WERI-Rb-1 (cell line): ENCODE data around the gene WNT7B.

Source experiments
- DNase-seq: peaks from one replicate; pipeline ENCODE4 v3.0.0-alpha.2; 2020
- H3K27ac ChIP-seq: fragments of 250-450 bp; sonication (Bioruptor Pico); 2 replicates; pipeline ENCODE4 v1.5.1; 2020; ENCODE audit warnings: mild to moderate bottlenecking, moderate library complexity
- H3K27me3 ChIP-seq: fragments of 250-450 bp; sonication (Bioruptor Pico); 2 replicates; pipeline ENCODE4 v1.5.1; 2021; ENCODE audit warnings: mild to moderate bottlenecking, low read depth, moderate library complexity; ENCODE audit not compliant: insufficient read depth, severe bottlenecking
- H3K36me3 ChIP-seq: fragments of 250-450 bp; sonication (Bioruptor Pico); 2 replicates; pipeline ENCODE4 v1.5.1; 2020; ENCODE audit warnings: mild to moderate bottlenecking, moderate library complexity
- H3K4me3 ChIP-seq: 2 replicates; pipeline ENCODE4 v1.5.1; 2011; ENCODE audit warnings: low read depth, mild to moderate bottlenecking, control low read depth, low read length
- H3K9me3 ChIP-seq: fragments of 250-450 bp; sonication (Bioruptor Pico); 2 replicates; pipeline ENCODE4 v1.5.1; 2021; ENCODE audit warnings: mild to moderate bottlenecking, moderate library complexity; ENCODE audit not compliant: severe bottlenecking
- TF ChIP-seq, protein P1 (sequence below): IDR thresholded peaks from 2 replicates; pipeline ENCODE4 v1.5.1; 2011; ENCODE audit warnings: low read depth, mild to moderate bottlenecking, control low read depth, inconsistent platforms, low read length

The WNT7B gene

DNA sequence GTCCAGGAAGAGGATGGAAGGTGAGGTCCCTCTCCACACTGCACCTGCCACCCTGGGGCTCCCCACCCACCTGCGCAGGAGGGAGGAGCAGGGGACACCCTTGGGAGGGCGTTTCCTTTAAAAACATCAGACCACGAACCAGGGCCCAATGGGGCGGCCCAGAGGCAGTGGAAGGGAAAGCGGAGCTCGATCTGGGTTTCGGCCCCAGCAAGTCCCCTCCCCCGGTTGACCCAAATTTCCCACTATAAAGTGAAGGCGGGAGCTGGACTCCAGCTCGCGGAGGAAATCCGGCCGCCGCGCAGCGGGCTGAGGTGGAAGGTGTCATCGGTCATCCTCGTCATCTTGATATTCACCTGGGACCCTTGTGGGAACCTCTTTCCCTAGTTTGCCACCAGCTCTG, 99.3 kb downstream of the WNT7B start:
- H3K27me3 ChIP-seq = peaks cover 46% of the 10 kb centered on the region
- H3K4me3 ChIP-seq = no peak overlapping the region
- no peak overlapping the region for H3K27ac ChIP-seq

DNA sequence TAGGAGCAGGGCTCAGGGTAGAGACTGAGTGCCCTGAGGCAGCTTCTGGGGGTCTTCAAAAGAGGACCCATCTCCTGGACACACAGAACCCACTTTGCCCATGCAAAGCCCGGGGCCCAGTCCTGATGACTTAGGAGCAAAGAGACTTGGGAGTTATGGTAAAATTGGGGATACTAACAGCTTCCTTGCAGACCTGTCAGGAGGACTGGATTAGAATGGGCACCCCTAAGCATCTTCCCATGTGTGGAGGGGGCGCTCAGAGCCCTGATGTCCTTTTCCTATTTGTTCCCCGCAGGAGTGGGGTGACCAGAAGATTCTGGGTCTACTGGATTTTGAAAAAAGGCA, 100.0 kb downstream of the WNT7B start:
- TF ChIP-seq, protein P1, sequence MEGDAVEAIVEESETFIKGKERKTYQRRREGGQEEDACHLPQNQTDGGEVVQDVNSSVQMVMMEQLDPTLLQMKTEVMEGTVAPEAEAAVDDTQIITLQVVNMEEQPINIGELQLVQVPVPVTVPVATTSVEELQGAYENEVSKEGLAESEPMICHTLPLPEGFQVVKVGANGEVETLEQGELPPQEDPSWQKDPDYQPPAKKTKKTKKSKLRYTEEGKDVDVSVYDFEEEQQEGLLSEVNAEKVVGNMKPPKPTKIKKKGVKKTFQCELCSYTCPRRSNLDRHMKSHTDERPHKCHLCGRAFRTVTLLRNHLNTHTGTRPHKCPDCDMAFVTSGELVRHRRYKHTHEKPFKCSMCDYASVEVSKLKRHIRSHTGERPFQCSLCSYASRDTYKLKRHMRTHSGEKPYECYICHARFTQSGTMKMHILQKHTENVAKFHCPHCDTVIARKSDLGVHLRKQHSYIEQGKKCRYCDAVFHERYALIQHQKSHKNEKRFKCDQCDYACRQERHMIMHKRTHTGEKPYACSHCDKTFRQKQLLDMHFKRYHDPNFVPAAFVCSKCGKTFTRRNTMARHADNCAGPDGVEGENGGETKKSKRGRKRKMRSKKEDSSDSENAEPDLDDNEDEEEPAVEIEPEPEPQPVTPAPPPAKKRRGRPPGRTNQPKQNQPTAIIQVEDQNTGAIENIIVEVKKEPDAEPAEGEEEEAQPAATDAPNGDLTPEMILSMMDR = no peak
- H3K36me3 ChIP-seq = no peaks in the 10 kb centered on the region
- peaks cover 39% of the 10 kb centered on the region for H3K27me3 ChIP-seq
- no peaks in the 10 kb centered on the region for H3K9me3 ChIP-seq
- no peak for DNase-seq
- H3K4me3 ChIP-seq = no peak overlapping the region
- H3K27ac ChIP-seq = no peak overlapping the region

More for the DNA sequence above, 99.3 kb downstream of the WNT7B start:
- TF ChIP-seq, protein P1 = no peak
- no peaks in the 10 kb centered on the region for H3K9me3 ChIP-seq
- H3K36me3 ChIP-seq = no peaks in the 10 kb centered on the region
- no peak for DNase-seq

- Histone ChIP-seq H3K27me3 (peaks cover 36% of the 10 kb centered on the region), H3K27ac (no peak overlapping the region), H3K4me3 (no peak overlapping the region), H3K36me3 (no peaks in the 10 kb centered on the region), H3K9me3 (no peaks in the 10 kb centered on the region)
- TF ChIP-seq, protein P1 = no peak
- DNase-seq = no peak
These were observed 100.6 kb downstream of the WNT7B start for GRCh38 chr22:45876136-45877035.

DNA sequence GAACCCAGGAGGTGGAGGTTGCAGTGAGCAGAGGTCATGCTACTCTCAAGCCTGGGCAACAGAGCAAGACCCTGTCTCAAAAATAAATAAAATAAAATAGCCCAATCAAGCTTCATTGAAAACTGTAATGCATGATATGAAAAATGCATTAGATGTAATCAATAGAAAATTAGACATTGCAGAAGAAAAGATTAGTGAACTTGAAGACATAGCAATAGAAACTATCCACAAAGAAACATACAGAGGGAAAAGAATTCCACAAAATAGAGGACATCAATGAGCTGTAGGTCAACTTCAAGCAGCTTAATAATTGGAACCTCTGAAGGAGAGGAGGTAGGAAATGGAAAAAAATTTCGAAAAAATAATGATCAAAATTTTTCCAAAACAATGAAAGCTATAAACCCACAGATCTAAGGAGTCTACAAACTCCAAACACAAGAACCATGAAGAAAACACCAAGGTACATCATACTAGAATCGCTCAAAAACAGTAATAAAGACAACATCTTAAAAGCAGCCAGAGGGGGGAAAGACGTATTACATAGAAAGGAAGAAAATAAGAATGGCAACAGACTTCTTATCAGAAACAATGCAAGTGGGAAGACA, 104.2 kb downstream of the WNT7B start:
- H3K9me3 ChIP-seq = no peaks in the 10 kb centered on the region
- DNase-seq = no peak
- peaks cover 32% of the 10 kb centered on the region for H3K27me3 ChIP-seq
- H3K4me3 ChIP-seq = no peak overlapping the region
- TF ChIP-seq, protein P1 = no peak
- H3K36me3 ChIP-seq = no peaks in the 10 kb centered on the region
- no peak overlapping the region for H3K27ac ChIP-seq

DNA sequence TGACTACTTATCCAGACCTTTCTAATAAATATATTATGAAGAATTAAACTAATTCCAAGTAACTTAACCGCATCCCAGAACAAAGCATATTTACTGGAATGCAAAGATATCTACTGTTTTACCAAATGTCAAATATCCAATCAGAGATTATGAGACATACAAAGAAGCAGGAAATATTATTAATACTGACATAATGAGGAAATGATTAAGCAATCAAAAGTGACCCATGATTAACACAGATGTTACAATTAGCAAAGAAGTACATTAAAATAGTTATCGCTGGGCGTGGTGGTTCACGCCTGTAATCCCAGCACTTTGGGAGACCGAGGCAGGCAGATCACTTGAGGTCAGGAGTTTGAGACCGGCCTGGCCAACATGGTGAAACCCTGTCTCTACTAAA, 105.2 kb downstream of the WNT7B start:
- DNase-seq = no peak
- TF ChIP-seq, protein P1 = no peak
- Histone ChIP-seq H3K4me3 (no peak overlapping the region), H3K27me3 (peaks cover 33% of the 10 kb centered on the region), H3K36me3 (no peaks in the 10 kb centered on the region), H3K27ac (no peak overlapping the region), H3K9me3 (no peaks in the 10 kb centered on the region)
